ENCODE data around the gene SAMD3. TPM values are rescaled to one million over a fixed set of nuclear protein-coding genes. Genes with fewer than 3 reads are reported as not detected.

SAMD3 gene
- total and polyA plus RNA-seq, 2 donors (not counting 3 experiments of a cell fraction or from before 2014, with no cell fraction given): not detected

GRCh38 chr6:130163266-130163665 lies 59.5 kb downstream of the SAMD3 start:
- no peak overlapping the region for H3K4me2 ChIP-seq (ENCODE audit: insufficient read depth, low read length)
- H3K9me1 ChIP-seq (replicated peaks; ENCODE audit: control insufficient read depth, extremely low read depth, insufficient read depth, low read length): no peaks in the 10 kb centered on the region
- BruUV-seq (replicated peaks): no TSS peak
- peaks cover 2% of the 10 kb centered on the region for H4K20me1 ChIP-seq (replicated peaks; ENCODE audit: control insufficient read depth, extremely low read depth, insufficient read depth, low read length)
- peaks cover 4 to 16% of the 10 kb centered on the region in 2 experiments for H3K27me3 ChIP-seq (ENCODE audit: control insufficient read depth in 2 of 2, insufficient read depth in 2 of 2, low read length in 2 of 2)
- no peaks in the 10 kb centered on the region for H3K9me3 ChIP-seq (replicated peaks; ENCODE audit: control insufficient read depth, insufficient read depth, low read length)
- CTCF ChIA-PET: no interaction called here
- no peak for TF ChIP-seq MYC (IDR thresholded peaks at IDR 0.05; ENCODE audit: low read depth, low read length)
- no peak for TF ChIP-seq FOS (IDR thresholded peaks at IDR 0.05; ENCODE audit: borderline replicate concordance, insufficient read depth, low read length)
- no peak for TF ChIP-seq JUN (IDR thresholded peaks at IDR 0.05; ENCODE audit: borderline replicate concordance, insufficient read depth, insufficient read length, low read depth)
- no peak for TF ChIP-seq POLR2AphosphoS5 (IDR thresholded peaks at IDR 0.05; ENCODE audit: insufficient read depth, low read depth, low read length)
- no peak for TF ChIP-seq POLR2A (IDR thresholded peaks at IDR 0.05; ENCODE audit: low read depth, low read length)
- TF ChIP-seq EZH2 (IDR thresholded peaks at IDR 0.05; ENCODE audit: borderline replicate concordance, low read depth, low read length, severe bottlenecking): no peak
- TF ChIP-seq MAX (IDR thresholded peaks at IDR 0.05; ENCODE audit: insufficient read depth, insufficient read length): no peak
- TF ChIP-seq, protein P1, sequence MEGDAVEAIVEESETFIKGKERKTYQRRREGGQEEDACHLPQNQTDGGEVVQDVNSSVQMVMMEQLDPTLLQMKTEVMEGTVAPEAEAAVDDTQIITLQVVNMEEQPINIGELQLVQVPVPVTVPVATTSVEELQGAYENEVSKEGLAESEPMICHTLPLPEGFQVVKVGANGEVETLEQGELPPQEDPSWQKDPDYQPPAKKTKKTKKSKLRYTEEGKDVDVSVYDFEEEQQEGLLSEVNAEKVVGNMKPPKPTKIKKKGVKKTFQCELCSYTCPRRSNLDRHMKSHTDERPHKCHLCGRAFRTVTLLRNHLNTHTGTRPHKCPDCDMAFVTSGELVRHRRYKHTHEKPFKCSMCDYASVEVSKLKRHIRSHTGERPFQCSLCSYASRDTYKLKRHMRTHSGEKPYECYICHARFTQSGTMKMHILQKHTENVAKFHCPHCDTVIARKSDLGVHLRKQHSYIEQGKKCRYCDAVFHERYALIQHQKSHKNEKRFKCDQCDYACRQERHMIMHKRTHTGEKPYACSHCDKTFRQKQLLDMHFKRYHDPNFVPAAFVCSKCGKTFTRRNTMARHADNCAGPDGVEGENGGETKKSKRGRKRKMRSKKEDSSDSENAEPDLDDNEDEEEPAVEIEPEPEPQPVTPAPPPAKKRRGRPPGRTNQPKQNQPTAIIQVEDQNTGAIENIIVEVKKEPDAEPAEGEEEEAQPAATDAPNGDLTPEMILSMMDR (IDR thresholded peaks at IDR 0.05; ENCODE audit: extremely low read depth in 1 of 2, insufficient read depth in 1 of 2, low read depth in 1 of 2, low read length in 2 of 2): no peak
- TF ChIP-seq GATA2 (IDR thresholded peaks at IDR 0.05; ENCODE audit: insufficient read depth, insufficient read length, low read depth, low read length): no peak
- H3K79me2 ChIP-seq (ENCODE audit: control insufficient read depth, insufficient read depth, low read length): no peaks in the 10 kb centered on the region
- dilution Hi-C loops (cut with MboI; ENCODE audit: extremely low pct_ligation_motif_present, low sequenced_read_pairs): no loop called here
- H3K27ac ChIP-seq (ENCODE audit: insufficient read depth, low read depth, low read length): no peak overlapping the region
- FAIRE-seq (no peak), DNase-seq (ENCODE audit: low read depth, low spot score) (no peak)
- POLR2A ChIA-PET: no interaction called here
- no peak overlapping the region for H3K4me3 ChIP-seq (replicated peaks in 1 of 3; ENCODE audit: insufficient read depth in 1 of 3, low read depth in 1 of 3, low read length in 3 of 3)
- intact Hi-C loops (cut with micrococcal nuclease): no loop called here
- no peak overlapping the region for H2AFZ ChIP-seq (ENCODE audit: low read depth, low read length)
- no peaks in the 10 kb centered on the region for H3K4me1 ChIP-seq (ENCODE audit: control insufficient read depth, extremely low read depth, insufficient read depth, low read length)
- no peaks in the 10 kb centered on the region for H3K36me3 ChIP-seq (ENCODE audit: control insufficient read depth in 2 of 2, extremely low read depth in 1 of 2, insufficient read depth in 2 of 2, low read length in 2 of 2)
- no peak overlapping the region for H3K9ac ChIP-seq (replicated peaks; ENCODE audit: extremely low read depth, insufficient read depth, low read length)

Measured in endothelial cell of umbilical vein (primary cell).